Measurements from ENCODE around the gene DACT1. TPM values are rescaled to one million over a fixed set of nuclear protein-coding genes. Genes with fewer than 3 reads are reported as not detected.

DACT1 gene
- total RNA-seq, 4 donors from 2014 or later: 10.1 to 34.6 (median 13.0) TPM

- no peak for TF ChIP-seq CTCF (IDR thresholded peaks at IDR 0.05)
- TF ChIP-seq POLR2A (IDR thresholded peaks at IDR 0.05): no peak
- WGBS, 2 donors: 61 to 63% methylated on average over 5 of the region's 5 CpGs
- H3K27me3 ChIP-seq: no peaks in the 10 kb centered on the region
- H3K4me1 ChIP-seq: peaks cover 27 to 28% of the 10 kb centered on the region in 2 donors
- no peaks in the 10 kb centered on the region for H3K9me3 ChIP-seq
- intact Hi-C loops (cut with DNase I): loop anchor here (10.0 kb wide), 2 partner anchors 140 to 390 kb away; no protein-coding TSS in a partner anchor
- no peak for DNase-seq
- peak overlapping the region in 1 of 3 donors; percentile 31 for H3K27ac ChIP-seq
- no peak overlapping the region for H3K4me3 ChIP-seq (replicated peaks in 1 of 3)
- no peaks in the 10 kb centered on the region for H3K36me3 ChIP-seq
Measured at GRCh38 chr14:58634406-58635090, 3.2 kb upstream of the DACT1 start.

DNA sequence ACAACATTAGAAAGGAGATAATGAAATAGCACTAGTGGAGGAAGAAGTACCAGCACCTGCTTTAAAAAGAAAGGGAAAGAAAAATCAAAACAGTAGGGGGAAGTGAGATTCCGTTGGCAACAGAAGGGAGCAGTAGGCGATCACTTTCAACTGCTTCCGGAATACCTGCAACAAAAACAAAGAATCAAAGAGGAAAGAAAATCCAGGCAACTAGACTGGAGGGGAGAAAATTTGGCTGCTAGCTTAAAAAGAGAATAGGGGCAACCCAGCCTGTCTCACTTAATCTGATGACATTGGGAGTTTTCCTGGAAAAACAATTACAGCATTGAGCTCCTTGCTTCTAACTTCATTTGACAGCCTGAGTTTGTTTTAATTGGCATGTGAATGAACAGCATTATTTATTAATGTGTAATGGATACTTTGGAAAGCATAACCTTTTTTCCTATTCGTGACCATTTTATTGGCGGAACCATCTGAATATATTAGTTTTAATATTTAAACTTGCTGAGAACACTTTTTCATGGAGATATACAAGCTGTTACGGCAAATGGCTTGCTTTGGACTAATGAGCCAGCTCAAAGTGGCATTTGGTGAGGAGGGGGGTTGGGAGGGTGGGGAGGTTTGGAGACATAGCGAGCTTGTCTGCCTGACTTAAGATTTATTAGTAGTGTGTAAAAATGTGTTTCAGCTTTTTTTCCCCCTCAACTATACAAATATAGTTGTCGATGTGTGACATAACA, 2.5 kb upstream of the DACT1 start:
- no peak for DNase-seq
- H3K4me1 ChIP-seq: peaks cover 34 to 35% of the 10 kb centered on the region in 2 donors
- TF ChIP-seq CTCF (IDR thresholded peaks at IDR 0.05): no peak
- no peak for TF ChIP-seq POLR2A (IDR thresholded peaks at IDR 0.05)
- H3K36me3 ChIP-seq: no peaks in the 10 kb centered on the region
- 32 to 33% methylated on average over 8 of the region's 8 CpGs for WGBS, 2 donors
- no peaks in the 10 kb centered on the region for H3K27me3 ChIP-seq
- intact Hi-C loops (cut with DNase I): loop anchor here (10.0 kb wide), 2 partner anchors 140 to 390 kb away; no protein-coding TSS in a partner anchor
- H3K4me3 ChIP-seq (replicated peaks in 1 of 3): no peak overlapping the region
- H3K9me3 ChIP-seq: no peaks in the 10 kb centered on the region
- H3K27ac ChIP-seq: peak overlapping the region in 2 of 3 donors; percentile 31 to 98

DNA sequence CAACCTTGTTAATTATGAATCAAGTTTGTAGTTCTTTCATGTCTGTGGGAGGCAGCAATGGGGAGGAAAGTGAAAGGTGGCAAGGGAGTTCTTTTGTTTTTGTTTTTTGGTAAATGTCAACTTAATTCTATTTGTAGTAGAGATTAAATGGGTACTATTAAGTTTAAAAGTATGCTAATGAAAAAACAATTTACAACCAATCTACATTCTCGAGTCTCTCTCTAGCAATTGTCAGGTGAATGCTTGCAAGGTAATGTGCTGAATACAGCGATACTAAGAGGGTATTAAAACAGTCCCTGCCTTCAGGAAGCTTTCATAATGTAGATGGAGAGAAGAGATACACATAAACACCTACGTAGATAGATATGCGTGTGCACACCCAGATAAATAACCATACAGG, 1.6 kb upstream of the DACT1 start:
- intact Hi-C loops (cut with DNase I): loop anchor here (10.0 kb wide), 2 partner anchors 141 to 389 kb away; no protein-coding TSS in a partner anchor
- peak overlapping the region; percentile 12 to 98 (median 88) for H3K27ac ChIP-seq
- peaks cover 42 to 44% of the 10 kb centered on the region in 2 donors for H3K4me1 ChIP-seq
- no peak for DNase-seq
- no peaks in the 10 kb centered on the region for H3K9me3 ChIP-seq
- H3K4me3 ChIP-seq (replicated peaks in 1 of 3): no peak overlapping the region
- 83 to 84% methylated on average over 4 of the region's 4 CpGs for WGBS, 2 donors
- TF ChIP-seq POLR2A (IDR thresholded peaks at IDR 0.05): no peak
- no peak for TF ChIP-seq CTCF (IDR thresholded peaks at IDR 0.05)
- no peaks in the 10 kb centered on the region for H3K27me3 ChIP-seq
- H3K36me3 ChIP-seq: no peaks in the 10 kb centered on the region

DNA sequence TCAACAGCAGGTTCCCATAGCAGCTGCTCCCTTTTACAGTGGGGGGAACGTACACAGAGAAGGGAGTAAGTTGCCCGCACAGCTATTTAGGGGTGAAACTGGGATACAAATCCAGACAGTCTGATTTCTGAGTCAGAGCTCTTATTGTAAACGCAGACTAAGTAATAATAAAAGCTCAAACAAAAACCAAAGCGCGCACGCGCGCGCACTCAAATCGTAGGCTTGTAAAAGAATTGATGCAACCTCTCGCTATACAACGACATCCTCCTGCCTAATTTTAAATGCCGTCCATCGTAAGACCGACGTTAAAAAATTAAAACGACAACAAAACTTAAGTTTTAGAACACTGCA, 747 bp upstream of the DACT1 start:
- Histone ChIP-seq H3K36me3 (no peaks in the 10 kb centered on the region), H3K9me3 (no peaks in the 10 kb centered on the region), H3K4me1 (peaks cover 48 to 50% of the 10 kb centered on the region in 2 donors), H3K27ac (peak overlapping the region; percentile 88 to 98 (median 94)), H3K4me3 (replicated peaks in 1 of 3) (peak overlapping the region in 2 of 3 donors; percentile 23 to 95), H3K27me3 (no peaks in the 10 kb centered on the region)
- WGBS, 2 donors: 13 to 22% methylated on average over 17 of the region's 17 CpGs
- DNase-seq: peak; percentile 40 to 51
- intact Hi-C loops (cut with DNase I): loop anchor here (10.0 kb wide), 2 partner anchors 142 to 388 kb away; no protein-coding TSS in a partner anchor
- no peak for TF ChIP-seq CTCF (IDR thresholded peaks at IDR 0.05)
- TF ChIP-seq POLR2A (IDR thresholded peaks at IDR 0.05): no peak

Data from thyroid gland (tissue), 4 donors.